ENCODE data around the gene LATS2. TPM values are rescaled to one million over a fixed set of nuclear protein-coding genes. Genes with fewer than 3 reads are reported as not detected.

LATS2 gene
- polyA plus RNA-seq, 10 donors, result 15.3 to 23.1 (median 19.2) TPM

Other genes starting within 250 kb of the LATS2 start
- 10 to 100 TPM; 18.9 to 40.3 (median 29.4) TPM for gene XPO4, start 158.8 kb downstream of the LATS2 start, polyA plus RNA-seq (ENCODE audit: insufficient read length in 10 of 10)
- 100 to 1,000 TPM; 178 to 221 (median 192) TPM for gene SAP18, start 78.5 kb upstream of the LATS2 start, polyA plus RNA-seq (ENCODE audit: insufficient read length in 10 of 10)
- gene SKA3, start 115.0 kb upstream of the LATS2 start, polyA plus RNA-seq (ENCODE audit: insufficient read length in 10 of 10), result 1 to 10 TPM; 3.5 to 9.0 (median 5.7) TPM
- gene MRPL57, start 115.1 kb upstream of the LATS2 start, polyA plus RNA-seq (ENCODE audit: insufficient read length in 10 of 10), result 10 to 100 TPM; 13.4 to 18.4 (median 14.9) TPM

Data from muscle of back (tissue), 10 donors.